Vagina (tissue), 2 donors: Measurements from ENCODE around the gene BCL3. TPM values are rescaled to one million over a fixed set of nuclear protein-coding genes. Genes with fewer than 3 reads are reported as not detected.

Experiments used
- DNase-seq, 2 donors: peaks; one replicate each; pipeline ENCODE4 v3.0.0-alpha.2; 2017; ENCODE audit errors: extremely low spot score in 2 of 2
- H3K27ac ChIP-seq: fragments of 200-600 bp; sonication (generic); one replicate; pipeline ENCODE4 v1.5.1; 2019
- H3K27me3 ChIP-seq: fragments of 200-600 bp; sonication (generic); one replicate; pipeline ENCODE4 v1.5.1; 2019
- H3K36me3 ChIP-seq, 2 donors: fragments of 200-600 bp; sonication (generic); one replicate each; pipeline ENCODE4 v1.5.1; 2017 to 2019
- H3K4me1 ChIP-seq: fragments of 200-600 bp; sonication (generic); one replicate; pipeline ENCODE4 v1.5.1; 2019
- H3K4me3 ChIP-seq, 2 donors: fragments of 200-600 bp; sonication (generic); 1 replicate in 1 of 2; 2 replicates in 1 of 2; pipeline ENCODE4 v1.5.1; 2016 to 2019
- H3K9me3 ChIP-seq: fragments of 200-600 bp; sonication (generic); one replicate; pipeline ENCODE4 v1.5.1; 2019
- CTCF ChIP-seq, 3 experiments: fragments of 450-650 bp in 2 of 3; fragments of 200-600 bp in 1 of 3; sonication (generic) in 1 of 3; IDR thresholded peaks; one replicate each; pipeline ENCODE4 v1.5.1; 2017 to 2019; ENCODE audit warnings: antibody characterized with exemption in 3 of 3, mild to moderate bottlenecking in 2 of 3, moderate library complexity in 2 of 3
- POLR2A ChIP-seq, 2 donors: fragments of 450-650 bp; IDR thresholded peaks; one replicate each; pipeline ENCODE4 v1.6.1; 2017; ENCODE audit warnings: antibody characterized with exemption in 2 of 2, mild to moderate bottlenecking in 2 of 2, moderate library complexity in 2 of 2
- POLR2AphosphoS5 ChIP-seq, 2 donors: sonication (generic); formaldehyde crosslinking; IDR thresholded peaks; one replicate each; pipeline ENCODE4 v1.9.0; 2017; ENCODE audit warnings: antibody characterized with exemption in 2 of 2, mild to moderate bottlenecking in 2 of 2, low read depth in 1 of 2; ENCODE audit not compliant: insufficient read depth in 1 of 2
- intact Hi-C: fragments of 100-400 bp; cut with DNase I; formaldehyde crosslinking; loops from one replicate; pipeline ENCODE4 v1.15.1; 2023
- total RNA-seq: library from RNA; depleted of rRNA; stranded (reverse); fragments of >200 nt; gene quantifications from one replicate; pipeline ENCODE4 v1.2.3, GENCODE V29; 2016

Gene BCL3
- total RNA-seq, 1 donor from 2014 or later: 86.9 TPM

DNA sequence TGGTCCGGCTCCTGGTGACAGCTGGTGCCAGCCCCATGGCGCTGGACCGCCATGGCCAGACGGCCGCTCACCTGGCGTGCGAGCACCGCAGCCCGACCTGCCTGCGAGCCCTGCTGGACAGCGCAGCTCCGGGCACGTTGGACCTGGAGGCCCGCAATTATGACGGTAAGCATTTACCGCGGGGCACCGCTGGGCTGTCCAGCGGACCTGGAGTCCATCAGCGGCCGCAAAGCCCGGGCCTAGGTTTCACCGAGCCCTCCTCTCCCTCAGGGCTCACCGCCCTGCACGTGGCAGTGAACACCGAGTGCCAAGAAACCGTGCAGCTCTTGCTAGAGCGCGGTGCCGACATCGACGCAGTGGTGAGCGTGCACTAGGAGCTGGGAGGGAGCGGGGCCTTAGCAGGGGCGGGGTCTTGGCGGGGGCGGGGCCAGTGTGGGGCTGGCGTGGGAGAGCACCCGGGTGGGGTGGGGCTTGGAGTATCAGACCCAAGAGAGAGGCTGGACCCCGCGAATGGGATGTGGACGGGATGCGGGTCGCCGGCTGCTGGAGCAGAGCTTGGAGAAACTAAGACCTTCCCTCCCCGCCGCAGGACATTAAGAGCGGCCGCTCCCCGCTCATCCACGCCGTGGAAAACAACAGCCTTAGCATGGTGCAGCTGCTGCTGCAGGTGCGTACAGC is 8.7 kb downstream of the BCL3 start:
- peaks cover 71% of the 10 kb centered on the region for H3K4me1 ChIP-seq
- TF ChIP-seq POLR2AphosphoS5 (IDR thresholded peaks at IDR 0.05; ENCODE audit: insufficient read depth in 1 of 2, low read depth in 1 of 2) (peak in 1 of 2 donors; percentile 40), CTCF (IDR thresholded peaks at IDR 0.05) (no peak)
- DNase-seq: no peak
- peaks cover 0 to 37% of the 10 kb centered on the region in 2 donors for H3K36me3 ChIP-seq
- intact Hi-C loops: loop anchor here (1.0 to 5.0 kb wide), 2 partner anchors 9 to 35 kb away; partner anchors contain the start of gene BCL3
- peak overlapping the region; percentile 41 to 45 for H3K4me3 ChIP-seq
- H3K27ac ChIP-seq: peak overlapping the region; percentile 92
- no peaks in the 10 kb centered on the region for H3K9me3 ChIP-seq
- no peaks in the 10 kb centered on the region for H3K27me3 ChIP-seq

DNA sequence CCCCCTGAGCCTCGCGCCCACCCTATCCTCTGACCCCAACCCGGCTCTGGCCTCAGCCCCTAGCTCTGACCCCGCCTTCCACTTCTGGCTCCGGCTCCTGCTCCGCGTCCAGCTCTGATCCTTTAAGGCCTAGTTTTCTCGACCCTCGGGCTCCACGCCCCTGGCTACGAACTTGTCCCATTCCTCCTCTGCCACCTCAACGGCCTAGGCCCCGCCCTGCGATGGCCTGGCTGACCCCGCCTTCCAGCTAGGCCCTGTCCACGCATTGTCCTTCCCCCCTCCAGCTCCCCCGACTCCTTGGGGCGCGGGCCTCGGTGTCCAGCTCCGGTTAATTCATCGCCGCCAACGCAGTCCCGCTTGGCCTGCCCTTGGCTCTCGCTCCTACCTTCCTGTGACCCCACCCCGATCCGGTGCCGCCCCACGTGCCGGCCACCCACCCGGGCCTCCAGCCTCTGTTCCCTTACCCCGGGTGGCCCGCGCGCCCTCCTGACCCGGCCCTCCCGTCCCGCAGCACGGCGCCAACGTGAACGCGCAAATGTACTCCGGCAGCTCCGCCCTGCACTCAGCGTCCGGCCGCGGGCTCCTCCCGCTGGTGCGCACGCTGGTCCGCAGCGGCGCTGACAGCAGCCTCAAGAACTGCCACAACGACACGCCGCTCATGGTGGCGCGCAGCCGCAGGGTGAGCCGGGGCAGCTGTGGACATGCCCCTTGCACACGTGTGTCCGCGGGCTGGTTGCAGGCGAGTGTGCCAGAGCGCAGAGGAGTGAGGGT is 9.4 kb downstream of the BCL3 start:
- TF ChIP-seq POLR2AphosphoS5 (IDR thresholded peaks at IDR 0.05; ENCODE audit: insufficient read depth in 1 of 2, low read depth in 1 of 2) (peak; percentile 15 to 78), POLR2A (IDR thresholded peaks at IDR 0.05) (no peak)
- peaks cover 0 to 37% of the 10 kb centered on the region in 2 donors for H3K36me3 ChIP-seq
- peaks cover 64% of the 10 kb centered on the region for H3K4me1 ChIP-seq
- peak overlapping the region; percentile 92 for H3K27ac ChIP-seq
- intact Hi-C loops: loop anchor here (1.0 to 5.0 kb wide), 2 partner anchors 10 to 36 kb away; partner anchors contain the start of gene BCL3
- DNase-seq: no peak
- H3K4me3 ChIP-seq: peak overlapping the region; percentile 41 to 45
- H3K9me3 ChIP-seq: no peaks in the 10 kb centered on the region
- no peaks in the 10 kb centered on the region for H3K27me3 ChIP-seq

- intact Hi-C loops: loop anchor here (5.0 kb wide), 1 partner anchor 36 kb away; no protein-coding TSS in a partner anchor
- no peaks in the 10 kb centered on the region for H3K27me3 ChIP-seq
- no peak for DNase-seq
- peaks cover 0 to 37% of the 10 kb centered on the region in 2 donors for H3K36me3 ChIP-seq
- TF ChIP-seq POLR2AphosphoS5 (IDR thresholded peaks at IDR 0.05; ENCODE audit: insufficient read depth in 1 of 2, low read depth in 1 of 2) (no peak), POLR2A (IDR thresholded peaks at IDR 0.05) (no peak), CTCF (IDR thresholded peaks at IDR 0.05) (no peak)
- no peaks in the 10 kb centered on the region for H3K9me3 ChIP-seq
- H3K4me1 ChIP-seq: peaks cover 57% of the 10 kb centered on the region
- peak overlapping the region; percentile 41 to 45 for H3K4me3 ChIP-seq
- H3K27ac ChIP-seq: peak overlapping the region; percentile 92
Measured at GRCh38 chr19:44758596-44758995, 10.1 kb downstream of the BCL3 start.

DNA sequence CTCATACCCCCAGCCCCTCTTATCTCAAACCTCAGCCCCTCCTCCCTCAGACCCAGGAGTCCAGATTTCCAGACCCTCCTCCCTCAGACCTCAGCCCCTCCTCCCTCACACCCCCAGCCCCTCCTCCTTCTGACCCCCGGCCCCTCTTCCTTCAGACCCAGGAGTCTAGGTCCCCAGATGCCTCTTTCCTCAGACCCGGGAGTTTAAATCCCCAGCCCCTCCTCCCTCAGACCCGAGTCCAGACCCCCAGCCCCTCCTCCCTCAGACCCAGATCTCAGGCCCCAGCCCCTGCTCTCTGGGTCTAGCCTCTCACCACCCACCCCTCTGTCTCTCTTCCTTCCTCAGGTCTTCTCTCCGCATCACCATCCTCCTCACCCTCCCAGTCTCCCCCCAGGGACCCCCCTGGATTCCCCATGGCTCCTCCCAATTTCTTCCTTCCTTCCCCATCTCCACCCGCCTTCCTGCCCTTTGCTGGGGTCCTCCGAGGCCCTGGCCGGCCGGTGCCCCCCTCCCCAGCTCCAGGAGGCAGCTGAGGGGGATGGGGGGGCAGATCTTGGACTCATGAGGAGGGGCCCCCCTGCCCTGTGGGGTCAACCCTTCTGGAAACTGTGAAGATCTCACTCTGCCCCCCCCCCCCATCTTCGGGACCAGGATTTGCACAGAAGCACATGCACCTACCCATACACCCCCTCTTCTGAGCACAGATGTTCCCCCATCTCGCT is 10.7 kb downstream of the BCL3 start:
- no peak for DNase-seq
- TF ChIP-seq CTCF (IDR thresholded peaks at IDR 0.05): no peak
- TF ChIP-seq POLR2AphosphoS5 (IDR thresholded peaks at IDR 0.05; ENCODE audit: insufficient read depth in 1 of 2, low read depth in 1 of 2): no peak
- TF ChIP-seq POLR2A (IDR thresholded peaks at IDR 0.05): no peak
- no peaks in the 10 kb centered on the region for H3K27me3 ChIP-seq
- H3K27ac ChIP-seq: no peak overlapping the region
- H3K4me3 ChIP-seq: no peak overlapping the region
- H3K4me1 ChIP-seq: peaks cover 50% of the 10 kb centered on the region
- intact Hi-C loops: loop anchor here (5.0 kb wide), 1 partner anchor 37 kb away; no protein-coding TSS in a partner anchor
- H3K36me3 ChIP-seq: peaks cover 0 to 37% of the 10 kb centered on the region in 2 donors
- no peaks in the 10 kb centered on the region for H3K9me3 ChIP-seq

GRCh38 chr19:44762038-44762437 is 13.5 kb downstream of the BCL3 start:
- Histone ChIP-seq H3K4me1 (peaks cover 23% of the 10 kb centered on the region), H3K27ac (no peak overlapping the region), H3K27me3 (no peaks in the 10 kb centered on the region), H3K36me3 (peaks cover 0 to 35% of the 10 kb centered on the region in 2 donors), H3K4me3 (no peak overlapping the region), H3K9me3 (no peaks in the 10 kb centered on the region)
- intact Hi-C loops: no loop called here
- TF ChIP-seq POLR2A (IDR thresholded peaks at IDR 0.05) (no peak), POLR2AphosphoS5 (IDR thresholded peaks at IDR 0.05; ENCODE audit: insufficient read depth in 1 of 2, low read depth in 1 of 2) (no peak), CTCF (IDR thresholded peaks at IDR 0.05) (no peak)
- DNase-seq: no peak
